GM18951 (cell line): ENCODE measurements around the gene GRIN3B.

Experiments used
- POLR2A ChIP-seq: IDR thresholded peaks from 4 replicates; pipeline ENCODE4 v1.6.1; 2011; ENCODE audit warnings: mild to moderate bottlenecking; ENCODE audit not compliant: insufficient read length, insufficient read depth; ENCODE audit errors: extremely low read depth
- in situ Hi-C: fragments of 300-500 bp; cut with MboI; formaldehyde crosslinking; loops from one replicate; pipeline ENCODE4 v1.12.0; 2022; ENCODE audit warnings: low sequenced_read_pairs, mixed read lengths, inconsistent platforms; ENCODE audit not compliant: unreplicated experiment

The GRIN3B gene

DNA sequence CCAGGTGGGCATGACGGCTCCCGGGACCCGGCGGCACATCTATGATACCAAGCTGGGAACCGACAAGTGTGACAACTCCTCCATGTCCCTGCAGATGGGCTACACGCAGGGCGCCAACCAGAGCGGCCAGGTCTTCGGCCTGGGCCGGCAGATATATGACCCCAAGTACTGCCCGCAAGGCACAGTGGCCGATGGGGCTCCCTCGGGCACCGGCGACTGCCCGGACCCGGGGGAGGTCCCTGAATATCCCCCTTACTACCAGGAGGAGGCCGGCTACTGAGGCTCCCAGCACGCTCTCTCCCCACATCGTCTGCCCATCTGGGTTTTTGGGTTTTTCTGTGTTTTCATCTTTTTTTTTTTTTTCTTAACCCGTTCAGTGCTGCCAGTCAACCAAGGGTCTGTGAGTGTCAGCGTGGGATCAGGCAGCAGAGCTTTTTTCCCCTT lies 37.4 kb downstream of the GRIN3B start:
- no peak for TF ChIP-seq POLR2A
- in situ Hi-C loops = no loop called here

DNA sequence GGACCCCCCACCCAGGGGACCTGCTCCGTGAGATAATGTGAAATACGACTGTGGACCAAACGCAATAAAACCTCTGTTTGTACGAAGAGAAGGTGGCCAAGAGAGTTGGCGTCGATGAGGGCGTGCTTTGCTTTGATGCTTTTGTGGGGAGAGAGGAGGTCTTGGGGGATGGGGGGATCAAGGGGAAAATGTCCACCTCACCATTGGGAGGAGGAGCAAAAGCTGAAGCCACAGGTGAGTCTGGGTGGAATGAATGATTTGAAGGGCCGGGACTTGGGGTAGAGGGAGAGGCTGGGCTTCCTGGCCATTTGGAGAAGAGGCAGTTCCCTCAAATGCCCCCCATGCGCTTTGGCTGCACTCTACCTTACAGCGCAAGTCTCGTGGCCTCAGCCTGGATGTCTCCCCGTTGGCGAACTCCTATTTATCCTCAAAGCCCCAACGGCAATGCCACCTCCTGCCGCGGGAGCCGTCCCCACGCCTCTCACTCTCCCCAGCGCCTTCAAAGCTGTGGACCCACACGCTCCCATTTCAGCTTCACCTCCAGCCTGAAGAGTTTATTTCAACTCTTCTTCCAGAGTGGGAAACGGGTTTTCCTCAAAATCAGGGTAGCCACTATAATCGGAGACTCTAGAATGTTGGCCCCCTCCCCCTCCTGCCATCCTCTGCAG lies 38.9 kb downstream of the GRIN3B start:
- in situ Hi-C loops = no loop called here
- no peak for TF ChIP-seq POLR2A

DNA sequence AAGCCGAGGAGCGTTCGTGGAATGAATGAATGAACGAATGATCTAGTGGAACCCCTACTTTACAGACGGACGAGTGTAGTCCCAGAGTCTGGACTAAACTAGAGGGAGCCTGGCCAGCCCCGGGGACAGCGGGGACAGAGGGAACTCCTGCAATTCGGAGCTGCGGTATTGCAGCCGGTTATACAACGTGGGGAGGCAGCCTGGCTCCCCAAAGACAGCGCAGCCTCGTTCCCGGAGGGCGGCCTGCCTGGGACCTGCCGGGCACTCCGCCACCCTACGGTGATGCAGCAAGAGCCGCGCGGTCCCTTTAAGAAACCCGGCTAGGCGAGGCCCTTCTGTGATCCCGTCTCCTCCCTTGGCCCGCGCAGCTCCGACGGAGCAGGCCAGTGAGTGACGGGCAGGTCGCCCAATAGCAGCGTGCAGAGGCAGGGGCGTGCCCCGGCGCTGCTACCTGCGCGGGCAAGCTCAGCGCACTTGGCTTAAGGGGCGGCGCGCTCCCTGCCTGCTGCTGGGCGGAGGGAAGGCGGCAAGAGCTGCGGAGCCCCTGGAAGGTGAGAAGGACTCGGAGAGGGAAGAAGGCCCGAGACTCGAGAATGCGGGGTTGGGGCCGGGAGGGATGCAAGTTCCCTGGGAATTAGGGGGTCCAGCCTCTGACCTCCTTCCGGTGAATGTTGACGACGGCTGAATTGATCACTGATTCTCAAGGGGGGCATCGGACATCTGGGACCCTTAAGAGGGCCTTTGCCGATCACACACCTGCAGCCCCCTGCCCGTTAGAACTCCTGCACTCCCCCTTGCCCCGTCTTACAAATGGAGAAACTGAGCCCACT lies 39.6 kb downstream of the GRIN3B start, which contains the start of gene ABCA7:
Gene ABCA7 (plus strand): TSS at position 462 of the 830 bp plus-strand sequence. CDS start 1,255 bp downstream, outside the sequence.
- in situ Hi-C loops = no loop called here
- peak; percentile 78 for TF ChIP-seq POLR2A

DNA sequence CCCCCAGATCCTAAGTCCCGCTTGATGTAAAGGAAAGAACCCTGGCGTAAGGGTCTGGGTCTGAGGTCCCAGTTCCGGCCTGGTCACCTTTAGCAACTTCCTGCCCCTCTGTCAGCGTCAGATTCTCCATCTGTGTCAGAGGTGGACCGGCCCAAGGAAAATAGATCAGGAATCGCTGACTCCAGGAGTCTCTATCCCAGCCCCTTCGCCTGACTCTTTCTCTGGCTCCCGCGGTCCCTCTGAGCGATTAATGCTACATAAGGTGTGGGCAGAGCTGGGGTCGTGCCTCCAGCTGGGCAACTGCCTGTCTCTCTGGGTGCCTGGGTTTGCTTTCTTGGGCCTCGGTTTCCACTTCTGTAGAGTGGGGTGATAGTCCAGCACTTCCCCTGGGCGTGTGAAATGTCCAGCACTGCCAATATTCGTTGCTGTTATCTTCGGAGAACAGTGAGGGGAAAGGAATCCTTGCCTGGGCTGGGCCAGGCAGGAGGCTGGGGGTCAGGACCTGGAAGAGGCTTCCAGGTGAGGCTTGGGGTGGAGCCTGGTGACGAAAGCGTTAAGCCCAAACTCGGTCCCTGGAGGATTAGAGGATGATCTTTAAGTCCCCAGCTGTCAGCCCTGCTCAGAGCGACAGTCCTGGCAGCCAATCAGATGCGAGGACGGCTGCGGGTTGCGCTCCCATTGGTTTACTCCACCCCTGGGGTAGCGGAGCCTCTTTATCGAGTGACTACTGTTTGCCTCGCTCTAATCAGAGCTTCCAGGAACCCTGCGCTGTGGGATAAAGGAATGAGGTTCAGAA lies 40.5 kb downstream of the GRIN3B start:
- no peak for TF ChIP-seq POLR2A
- in situ Hi-C loops = no loop called here

DNA sequence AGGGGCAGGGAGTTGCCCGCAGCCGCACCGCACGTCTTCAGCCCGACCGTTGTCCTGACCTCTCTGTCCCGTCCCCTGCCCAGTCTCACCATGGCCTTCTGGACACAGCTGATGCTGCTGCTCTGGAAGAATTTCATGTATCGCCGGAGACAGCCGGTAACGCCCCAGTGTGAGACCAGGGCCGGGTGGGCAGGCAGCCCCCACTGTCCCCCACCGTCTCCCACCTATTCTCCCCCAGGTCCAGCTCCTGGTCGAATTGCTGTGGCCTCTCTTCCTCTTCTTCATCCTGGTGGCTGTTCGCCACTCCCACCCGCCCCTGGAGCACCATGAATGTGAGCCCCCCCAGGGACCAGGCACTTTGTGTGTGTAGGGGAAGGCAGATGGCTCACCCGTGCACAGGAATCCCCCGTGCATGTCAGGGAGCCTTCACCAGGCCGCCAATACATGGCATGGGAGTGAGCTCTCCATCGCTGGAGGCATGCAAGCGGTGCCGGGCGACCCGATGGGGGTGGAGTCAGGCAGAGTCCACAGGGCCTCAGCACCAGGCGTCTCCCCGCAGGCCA lies 41.1 kb downstream of the GRIN3B start:
- no peak for TF ChIP-seq POLR2A
- in situ Hi-C loops = no loop called here

DNA sequence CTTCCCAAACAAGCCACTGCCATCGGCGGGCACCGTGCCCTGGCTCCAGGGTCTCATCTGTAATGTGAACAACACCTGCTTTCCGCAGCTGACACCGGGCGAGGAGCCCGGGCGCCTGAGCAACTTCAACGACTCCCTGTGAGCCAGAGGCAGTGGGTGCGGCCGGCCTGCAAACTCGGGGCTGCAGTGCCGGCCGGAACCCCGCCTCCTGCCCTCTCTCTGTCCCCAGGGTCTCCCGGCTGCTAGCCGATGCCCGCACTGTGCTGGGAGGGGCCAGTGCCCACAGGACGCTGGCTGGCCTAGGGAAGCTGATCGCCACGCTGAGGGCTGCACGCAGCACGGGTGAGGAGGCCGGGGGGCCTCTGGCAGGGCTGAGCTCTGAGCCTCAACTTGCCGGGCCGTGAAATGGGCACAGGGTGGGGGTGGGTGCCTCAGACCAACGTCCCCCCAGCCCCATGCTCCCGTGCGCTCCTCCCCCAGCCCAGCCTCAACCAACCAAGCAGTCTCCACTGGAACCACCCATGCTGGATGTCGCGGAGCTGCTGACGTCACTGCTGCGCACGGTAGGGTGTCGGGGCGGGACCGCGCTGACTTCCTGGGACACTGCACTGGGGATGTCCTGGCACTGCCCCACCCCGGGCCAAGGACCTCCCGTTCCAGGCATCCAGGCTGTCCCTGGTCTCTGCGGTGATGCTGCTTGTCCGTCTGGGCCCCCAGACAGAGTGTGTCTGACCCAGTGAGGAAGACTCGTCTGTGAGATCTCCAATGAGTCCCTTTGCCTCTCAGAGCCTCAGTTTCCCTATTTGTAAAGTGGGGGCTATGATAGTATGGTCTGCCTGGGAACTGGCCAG lies 41.8 kb downstream of the GRIN3B start:
- no peak for TF ChIP-seq POLR2A
- in situ Hi-C loops = no loop called here

DNA sequence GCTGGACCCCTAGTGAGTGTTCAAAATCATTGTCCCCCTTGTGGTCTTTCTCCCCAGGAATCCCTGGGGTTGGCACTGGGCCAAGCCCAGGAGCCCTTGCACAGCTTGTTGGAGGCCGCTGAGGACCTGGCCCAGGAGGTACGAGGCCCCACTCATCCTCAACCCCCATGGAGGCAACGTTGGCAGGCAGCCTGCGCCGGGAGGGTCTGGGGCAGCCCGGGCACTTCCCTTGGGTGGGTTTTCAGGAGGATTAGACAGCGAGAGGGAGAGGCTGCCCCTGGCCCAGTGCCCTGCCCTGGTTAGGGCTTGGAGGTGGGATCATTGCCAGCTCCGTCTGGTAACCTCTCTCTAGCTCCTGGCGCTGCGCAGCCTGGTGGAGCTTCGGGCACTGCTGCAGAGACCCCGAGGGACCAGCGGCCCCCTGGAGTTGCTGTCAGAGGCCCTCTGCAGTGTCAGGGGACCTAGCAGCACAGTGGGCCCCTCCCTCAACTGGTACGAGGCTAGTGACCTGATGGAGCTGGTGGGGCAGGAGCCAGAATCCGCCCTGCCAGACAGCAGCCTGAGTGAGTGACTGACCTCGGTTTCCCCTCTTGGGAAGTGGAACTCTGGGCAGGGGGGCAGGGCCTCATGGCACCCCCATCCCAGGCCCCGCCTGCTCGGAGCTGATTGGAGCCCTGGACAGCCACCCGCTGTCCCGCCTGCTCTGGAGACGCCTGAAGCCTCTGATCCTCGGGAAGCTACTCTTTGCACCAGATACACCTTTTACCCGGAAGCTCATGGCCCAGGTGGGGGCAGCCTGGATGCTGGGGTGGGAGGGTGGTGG lies 42.7 kb downstream of the GRIN3B start:
- TF ChIP-seq POLR2A = no peak
- in situ Hi-C loops = no loop called here

DNA sequence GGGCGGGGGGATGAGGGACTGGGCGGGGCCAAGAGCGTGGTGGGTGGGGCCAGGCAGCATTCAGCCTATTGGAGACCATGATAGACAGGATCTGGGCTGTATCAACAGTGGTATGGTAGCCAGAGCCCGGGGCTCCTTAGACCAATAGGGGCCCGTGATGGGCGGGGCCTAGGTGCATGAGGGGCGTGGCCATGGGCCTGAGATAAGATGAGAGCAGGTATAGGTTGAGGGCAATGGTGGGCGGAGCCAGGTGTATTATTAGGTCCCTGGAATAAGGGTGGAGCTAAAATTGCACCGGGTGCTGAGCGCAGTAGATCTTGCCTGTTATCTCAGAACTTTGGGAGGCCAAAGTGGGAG lies 45.0 kb downstream of the GRIN3B start:
- in situ Hi-C loops = no loop called here
- TF ChIP-seq POLR2A = no peak

DNA sequence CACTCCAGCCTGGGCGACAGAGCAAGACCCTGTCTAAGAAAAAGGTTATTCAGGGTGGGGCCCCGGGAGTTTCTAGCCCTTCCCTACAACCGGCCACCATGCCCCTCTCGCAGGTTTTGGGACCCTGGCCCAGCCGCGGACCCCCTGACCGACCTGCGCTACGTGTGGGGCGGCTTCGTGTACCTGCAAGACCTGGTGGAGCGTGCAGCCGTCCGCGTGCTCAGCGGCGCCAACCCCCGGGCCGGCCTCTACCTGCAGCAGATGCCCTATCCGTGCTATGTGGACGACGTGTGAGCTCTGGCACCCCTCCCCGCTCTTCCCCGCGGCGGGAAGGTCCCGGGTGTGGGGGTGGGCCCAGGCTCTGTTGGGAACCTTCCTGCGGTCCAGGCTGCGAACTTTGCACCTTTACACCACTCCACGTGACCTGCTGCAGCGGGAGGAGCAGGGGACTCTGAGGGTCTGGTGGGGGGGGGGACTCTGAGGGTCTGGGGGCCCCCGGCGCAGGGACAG lies 46.0 kb downstream of the GRIN3B start:
- no peak for TF ChIP-seq POLR2A
- in situ Hi-C loops = no loop called here

DNA sequence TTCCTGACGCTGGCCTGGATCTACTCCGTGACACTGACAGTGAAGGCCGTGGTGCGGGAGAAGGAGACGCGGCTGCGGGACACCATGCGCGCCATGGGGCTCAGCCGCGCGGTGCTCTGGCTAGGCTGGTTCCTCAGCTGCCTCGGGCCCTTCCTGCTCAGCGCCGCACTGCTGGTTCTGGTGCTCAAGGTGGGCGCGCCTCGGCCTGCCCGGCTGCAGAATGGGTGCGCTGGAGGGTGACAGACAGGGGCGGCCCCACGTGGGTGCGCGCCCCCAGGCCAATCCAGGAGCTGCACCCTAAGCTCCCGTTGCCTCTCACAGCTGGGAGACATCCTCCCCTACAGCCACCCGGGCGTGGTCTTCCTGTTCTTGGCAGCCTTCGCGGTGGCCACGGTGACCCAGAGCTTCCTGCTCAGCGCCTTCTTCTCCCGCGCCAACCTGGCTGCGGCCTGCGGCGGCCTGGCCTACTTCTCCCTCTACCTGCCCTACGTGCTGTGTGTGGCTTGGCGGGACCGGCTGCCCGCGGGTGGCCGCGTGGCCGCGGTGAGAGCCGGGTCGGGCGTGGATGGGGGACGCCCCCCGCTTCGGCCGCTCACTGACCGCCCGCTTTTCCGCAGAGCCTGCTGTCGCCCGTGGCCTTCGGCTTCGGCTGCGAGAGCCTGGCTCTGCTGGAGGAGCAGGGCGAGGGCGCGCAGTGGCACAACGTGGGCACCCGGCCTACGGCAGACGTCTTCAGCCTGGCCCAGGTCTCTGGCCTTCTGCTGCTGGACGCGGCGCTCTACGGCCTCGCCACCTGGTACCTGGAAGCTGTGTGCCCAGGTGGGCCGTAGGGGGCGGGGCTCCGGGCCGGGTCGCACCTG lies 46.8 kb downstream of the GRIN3B start:
- in situ Hi-C loops = no loop called here

More for the DNA sequence above, 46.8 kb downstream of the GRIN3B start:
- no peak for TF ChIP-seq POLR2A
